WTC11 (cell line): Measurements from ENCODE around the gene TRAF7.

ENCODE experiments used
- JUN ChIP-seq: sonication (generic); formaldehyde crosslinking; IDR thresholded peaks from 2 replicates; pipeline ENCODE4 v1.8.0; 2023; ENCODE audit warnings: mild to moderate bottlenecking, missing genetic modification reagents
- NFYB ChIP-seq: sonication (generic); formaldehyde crosslinking; conservative IDR thresholded peaks from 2 replicates; pipeline ENCODE4 v1.8.0; 2022; ENCODE audit warnings: low read depth, missing genetic modification reagents
- NR3C1 ChIP-seq: sonication (generic); formaldehyde crosslinking; conservative IDR thresholded peaks from 2 replicates; pipeline ENCODE4 v1.8.1; 2023; ENCODE audit warnings: low read depth, mild to moderate bottlenecking, missing genetic modification reagents
- ZNF317 ChIP-seq: sonication (generic); formaldehyde crosslinking; IDR thresholded peaks from 2 replicates; pipeline ENCODE4 v1.8.1; 2023; ENCODE audit warnings: low read depth, mild to moderate bottlenecking, moderate library complexity, missing genetic modification reagents, borderline replicate concordance
- TF ChIP-seq, protein P1 (sequence below): fragments of 200-600 bp; IDR thresholded peaks from 2 replicates; pipeline ENCODE4 v1.8.0; 2022; ENCODE audit warnings: antibody characterized with exemption
- TF ChIP-seq, protein P2 (sequence below): sonication (generic); formaldehyde crosslinking; IDR thresholded peaks from 2 replicates; pipeline ENCODE4 v1.8.0; 2022; ENCODE audit warnings: mild to moderate bottlenecking, missing genetic modification reagents

DNA sequence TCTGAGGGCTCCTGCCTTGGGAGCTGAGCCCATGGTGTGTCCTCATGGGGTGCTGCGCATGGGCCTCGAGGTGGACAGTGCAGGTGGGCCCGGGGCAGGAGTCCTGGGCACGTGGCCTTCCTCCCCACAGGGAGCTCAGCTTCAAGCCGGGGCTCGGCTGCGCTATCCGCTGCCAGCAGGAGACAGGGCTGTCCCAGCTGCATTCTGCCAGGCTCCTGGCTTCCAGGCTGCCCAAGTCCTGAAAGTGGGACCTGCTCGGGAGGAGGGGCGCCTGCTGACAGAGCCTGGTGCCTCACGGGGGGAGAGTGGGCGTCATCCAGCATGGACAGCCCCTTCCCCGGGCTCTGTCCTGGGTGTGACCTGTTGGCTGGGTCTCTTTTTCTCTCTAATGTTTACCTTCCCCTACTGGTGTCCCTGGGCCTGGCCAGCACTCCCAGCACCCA is 7.1 kb downstream of the TRAF7 start:
- TF ChIP-seq, protein P1, sequence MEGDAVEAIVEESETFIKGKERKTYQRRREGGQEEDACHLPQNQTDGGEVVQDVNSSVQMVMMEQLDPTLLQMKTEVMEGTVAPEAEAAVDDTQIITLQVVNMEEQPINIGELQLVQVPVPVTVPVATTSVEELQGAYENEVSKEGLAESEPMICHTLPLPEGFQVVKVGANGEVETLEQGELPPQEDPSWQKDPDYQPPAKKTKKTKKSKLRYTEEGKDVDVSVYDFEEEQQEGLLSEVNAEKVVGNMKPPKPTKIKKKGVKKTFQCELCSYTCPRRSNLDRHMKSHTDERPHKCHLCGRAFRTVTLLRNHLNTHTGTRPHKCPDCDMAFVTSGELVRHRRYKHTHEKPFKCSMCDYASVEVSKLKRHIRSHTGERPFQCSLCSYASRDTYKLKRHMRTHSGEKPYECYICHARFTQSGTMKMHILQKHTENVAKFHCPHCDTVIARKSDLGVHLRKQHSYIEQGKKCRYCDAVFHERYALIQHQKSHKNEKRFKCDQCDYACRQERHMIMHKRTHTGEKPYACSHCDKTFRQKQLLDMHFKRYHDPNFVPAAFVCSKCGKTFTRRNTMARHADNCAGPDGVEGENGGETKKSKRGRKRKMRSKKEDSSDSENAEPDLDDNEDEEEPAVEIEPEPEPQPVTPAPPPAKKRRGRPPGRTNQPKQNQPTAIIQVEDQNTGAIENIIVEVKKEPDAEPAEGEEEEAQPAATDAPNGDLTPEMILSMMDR, result no peak
- TF ChIP-seq NFYB (CRISPR knock-in tag) (no peak), NR3C1 (no peak), JUN (CRISPR knock-in tag) (no peak), ZNF317 (no peak)
- TF ChIP-seq, protein P2, sequence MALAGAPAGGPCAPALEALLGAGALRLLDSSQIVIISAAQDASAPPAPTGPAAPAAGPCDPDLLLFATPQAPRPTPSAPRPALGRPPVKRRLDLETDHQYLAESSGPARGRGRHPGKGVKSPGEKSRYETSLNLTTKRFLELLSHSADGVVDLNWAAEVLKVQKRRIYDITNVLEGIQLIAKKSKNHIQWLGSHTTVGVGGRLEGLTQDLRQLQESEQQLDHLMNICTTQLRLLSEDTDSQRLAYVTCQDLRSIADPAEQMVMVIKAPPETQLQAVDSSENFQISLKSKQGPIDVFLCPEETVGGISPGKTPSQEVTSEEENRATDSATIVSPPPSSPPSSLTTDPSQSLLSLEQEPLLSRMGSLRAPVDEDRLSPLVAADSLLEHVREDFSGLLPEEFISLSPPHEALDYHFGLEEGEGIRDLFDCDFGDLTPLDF (CRISPR knock-in tag), result no peak
